AG04450 (cell line): ENCODE measurements around the gene WDPCP. TPM values are rescaled to one million over a fixed set of nuclear protein-coding genes. Genes with fewer than 3 reads are reported as not detected.

Experiments
- CTCF ChIA-PET: fragments of 300-600, 350-600 bp; formaldehyde crosslinking; extraction: SDS; loops from one replicate; lab custom pipeline; 2022; ENCODE audit warnings: antibody characterized with exemption, inconsistent platforms; lab: Charles Lee
- POLR2A ChIA-PET: fragments of 350-600 bp; formaldehyde crosslinking; extraction: SDS; loops from one replicate; lab custom pipeline; 2021; ENCODE audit warnings: antibody characterized with exemption, inconsistent platforms; lab: Yijun Ruan, JAX
- DNase-seq: peaks from one replicate; pipeline ENCODE4 v3.0.0-alpha.2; 2011; ENCODE audit warnings: low read depth, low spot score
- H3K27ac ChIP-seq: one replicate; pipeline ENCODE4 v1.5.1; 2012; ENCODE audit warnings: low read depth, low read length, control low read depth
- H3K27me3 ChIP-seq: one replicate; pipeline ENCODE4 v1.6.0; 2012; ENCODE audit warnings: low read length; ENCODE audit not compliant: control insufficient read depth, insufficient read depth
- H3K4me3 ChIP-seq: 2 replicates; pipeline ENCODE4 v1.5.1; 2011; ENCODE audit warnings: mild to moderate bottlenecking, low read depth, low read length, control low read depth
- H3K9me3 ChIP-seq: 2 replicates; pipeline ENCODE4 v1.5.1; 2012; ENCODE audit warnings: low read length; ENCODE audit not compliant: control insufficient read depth, insufficient read depth
- CTCF ChIP-seq: IDR thresholded peaks from 2 replicates; pipeline ENCODE4 v1.5.1; 2011; ENCODE audit warnings: low read depth, low read length, control low read depth, inconsistent platforms
- polyA plus RNA-seq: library from polyadenylated mRNA; depleted of rRNA; stranded (reverse); fragments of >200 nt; gene quantifications from 2 replicates; pipeline ENCODE4 v1.2.3, GENCODE V29; 2011

Gene WDPCP
- polyA plus RNA-seq, 1 experiment: 4.7 TPM

DNA sequence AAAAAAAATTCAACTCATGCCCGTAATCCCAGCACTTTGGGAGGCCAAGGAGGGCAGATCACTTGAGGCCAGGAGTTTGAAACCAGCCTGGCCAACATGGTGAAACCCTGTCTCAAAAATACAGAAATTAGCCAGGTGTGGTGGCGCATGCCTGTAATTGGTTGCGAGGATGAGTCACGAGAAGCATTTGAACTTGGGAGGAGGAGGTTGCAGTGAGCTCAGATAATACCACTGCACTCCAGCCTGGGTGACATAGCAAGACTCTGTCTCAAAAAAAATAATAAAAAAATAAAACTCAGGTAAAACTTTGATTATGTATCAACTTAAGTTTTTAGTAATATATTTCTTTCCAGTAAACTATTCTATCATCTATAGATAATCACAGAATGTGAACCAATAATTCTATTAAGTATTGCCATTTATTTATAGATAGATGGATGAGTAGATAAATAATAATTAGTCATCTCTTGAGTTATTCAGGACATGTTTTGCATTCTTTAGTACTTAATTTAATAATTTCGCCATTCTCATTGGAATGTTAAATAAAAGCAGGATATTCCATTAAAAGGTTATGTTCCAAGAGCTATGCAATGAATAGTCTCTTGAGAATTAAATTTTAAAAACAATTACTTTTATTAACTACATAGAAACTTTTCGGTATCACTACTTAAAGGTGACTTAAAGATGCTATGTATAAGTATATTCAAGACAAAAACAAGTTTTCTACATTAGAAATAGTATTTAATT lies 48.7 kb downstream of the WDPCP start:
- POLR2A ChIA-PET: no interaction called here

DNA sequence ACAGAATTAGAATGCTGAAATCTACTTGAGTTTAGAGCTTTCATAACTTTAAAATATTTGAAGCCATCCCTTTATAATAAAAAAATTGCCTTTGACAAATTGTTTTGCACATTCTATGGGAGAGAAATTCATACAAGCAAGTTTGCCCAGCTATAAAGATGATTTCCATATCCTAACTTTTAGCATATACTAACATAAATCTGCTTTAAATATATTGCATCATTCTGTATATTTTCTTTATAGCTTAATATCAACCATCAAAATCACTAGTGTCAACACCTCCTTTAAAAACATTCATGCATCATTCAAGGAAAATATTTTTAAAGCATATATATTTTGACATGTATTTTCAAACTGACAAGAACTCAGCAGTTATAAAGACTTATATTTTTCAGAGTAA lies 49.9 kb downstream of the WDPCP start:
- no peak for DNase-seq
- H3K27ac ChIP-seq: no peak overlapping the region
- no peak overlapping the region for H3K4me3 ChIP-seq
- ChIA-PET CTCF (no interaction called here), POLR2A (no interaction called here)
- TF ChIP-seq CTCF: no peak
- H3K9me3 ChIP-seq: no peaks in the 10 kb centered on the region
- H3K27me3 ChIP-seq: no peaks in the 10 kb centered on the region

More for the DNA sequence above, 48.7 kb downstream of the WDPCP start:
- Histone ChIP-seq H3K27me3 (no peaks in the 10 kb centered on the region), H3K27ac (no peak overlapping the region), H3K9me3 (no peaks in the 10 kb centered on the region), H3K4me3 (no peak overlapping the region)
- TF ChIP-seq CTCF: no peak
- no peak for DNase-seq
- CTCF ChIA-PET: no interaction called here

DNA sequence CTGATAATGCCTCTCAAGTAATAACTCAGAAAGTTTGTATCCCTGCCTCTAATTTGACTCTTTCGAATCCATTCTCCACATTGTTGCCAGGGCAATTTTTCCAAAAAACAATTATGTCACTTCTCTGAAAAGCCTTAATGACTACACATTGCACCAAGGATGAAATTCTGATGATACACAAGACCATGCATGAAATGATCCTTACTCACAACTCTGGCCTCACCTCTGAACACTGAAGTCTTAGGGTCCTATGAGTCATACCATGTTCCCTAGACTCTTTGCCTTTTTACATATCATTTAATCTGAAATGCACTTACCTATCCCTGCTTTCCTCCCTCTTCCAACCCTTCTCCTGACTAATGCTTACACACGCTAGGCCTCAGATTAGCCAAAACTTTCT lies 51.0 kb downstream of the WDPCP start:
- no peak for TF ChIP-seq CTCF
- ChIA-PET CTCF (no interaction called here), POLR2A (no interaction called here)
- Histone ChIP-seq H3K4me3 (no peak overlapping the region), H3K9me3 (no peaks in the 10 kb centered on the region), H3K27ac (no peak overlapping the region), H3K27me3 (no peaks in the 10 kb centered on the region)
- no peak for DNase-seq

- Histone ChIP-seq H3K4me3 (no peak overlapping the region), H3K27me3 (no peaks in the 10 kb centered on the region), H3K27ac (no peak overlapping the region), H3K9me3 (peaks cover 7% of the 10 kb centered on the region)
- CTCF ChIA-PET: interaction anchor here (1.1 kb wide), 1 partner anchor 13 kb away, joined by 3 read pairs; no protein-coding TSS in a partner anchor
- POLR2A ChIA-PET: no interaction called here
- TF ChIP-seq CTCF: no peak
- DNase-seq: no peak
Measured at GRCh38 chr2:63530704-63531279, 57.5 kb downstream of the WDPCP start.

- ChIA-PET CTCF (no interaction called here), POLR2A (no interaction called here)
- TF ChIP-seq CTCF: no peak
- H3K4me3 ChIP-seq: no peak overlapping the region
- H3K27me3 ChIP-seq: no peaks in the 10 kb centered on the region
- H3K9me3 ChIP-seq: peaks cover 4% of the 10 kb centered on the region
- H3K27ac ChIP-seq: no peak overlapping the region
- no peak for DNase-seq
Measured at GRCh38 chr2:63525905-63526304, 62.4 kb downstream of the WDPCP start.
